Endothelial cell of umbilical vein (primary cell): ENCODE data around the gene SPATA3. TPM values are rescaled to one million over a fixed set of nuclear protein-coding genes. Genes with fewer than 3 reads are reported as not detected.

Source experiments
- BruUV-seq: library from RNA; stranded (reverse); fragments of 400-500 nt; replicated peaks from 2 replicates; lab custom pipeline; 2021; lab: Mats Ljungman, UMichigan
- CTCF ChIA-PET: fragments of 300-600, 350-600 bp; sonication (Branson Sonifier 250); formaldehyde crosslinking; loops from one replicate; lab custom pipeline; 2021; ENCODE audit warnings: antibody characterized with exemption, inconsistent platforms; lab: Charles Lee
- POLR2A ChIA-PET: fragments of 300-600, 350-600 bp; sonication (Branson Sonifier 250); formaldehyde crosslinking; loops from one replicate; lab custom pipeline; 2021; ENCODE audit warnings: antibody characterized with exemption, inconsistent platforms; lab: Charles Lee
- DNase-seq: peaks from one replicate; pipeline ENCODE4 v3.0.0-alpha.2; 2011; ENCODE audit warnings: low read depth, low spot score
- FAIRE-seq: peaks from 2 replicates; lab custom pipeline; 2011; peaks lifted over from hg19 to GRCh38; lab: Jason Lieb, UNC
- H2AFZ ChIP-seq: 2 replicates; pipeline ENCODE4 v1.6.0; 2012; ENCODE audit warnings: low read depth, low read length, control low read depth, inconsistent platforms
- H3K27ac ChIP-seq: 2 replicates; pipeline ENCODE4 v1.5.1; 2011; ENCODE audit warnings: low read depth, mild to moderate bottlenecking, control low read depth, low read length, moderate library complexity; ENCODE audit not compliant: insufficient read depth
- H3K27me3 ChIP-seq, 2 experiments: 2 replicates each; pipeline versions ENCODE4 v1.6.0 to v1.6.1; 2011; ENCODE audit warnings: low read length in 2 of 2, mixed read lengths in 1 of 2; ENCODE audit not compliant: control insufficient read depth in 2 of 2, insufficient read depth in 2 of 2
- H3K36me3 ChIP-seq, 2 experiments: 2 replicates in 1 of 2; 3 replicates in 1 of 2; pipeline ENCODE4 v1.5.1; 2011; ENCODE audit warnings: low read length in 2 of 2, mild to moderate bottlenecking in 1 of 2, moderate library complexity in 1 of 2; ENCODE audit not compliant: control insufficient read depth in 2 of 2, insufficient read depth in 2 of 2; ENCODE audit errors: extremely low read depth in 1 of 2
- H3K4me1 ChIP-seq: 3 replicates; pipeline ENCODE4 v1.5.1; 2011; ENCODE audit warnings: mild to moderate bottlenecking, low read length; ENCODE audit not compliant: control insufficient read depth, insufficient read depth; ENCODE audit errors: extremely low read depth
- H3K4me2 ChIP-seq: 2 replicates; pipeline ENCODE4 v1.6.1; 2011; ENCODE audit warnings: low read length, control low read depth, mixed read lengths; ENCODE audit not compliant: insufficient read depth
- H3K4me3 ChIP-seq, 3 experiments: fragments of 200-600 bp in 1 of 3; sonication (generic), shearing (Covaris generic) in 1 of 3; replicated peaks in 1 of 3; 2 replicates each; pipeline ENCODE4 v1.5.1; 2011 to 2016; ENCODE audit warnings: control low read depth in 3 of 3, low read length in 3 of 3, mild to moderate bottlenecking in 2 of 3, inconsistent platforms in 1 of 3, low read depth in 1 of 3, moderate library complexity in 1 of 3; ENCODE audit not compliant: insufficient read depth in 1 of 3
- H3K79me2 ChIP-seq: 2 replicates; pipeline ENCODE4 v1.6.0; 2012; ENCODE audit warnings: low read length, inconsistent platforms; ENCODE audit not compliant: control insufficient read depth, insufficient read depth
- H3K9ac ChIP-seq: replicated peaks from 2 replicates; pipeline ENCODE3; 2011; ENCODE audit warnings: low read length, control low read depth; ENCODE audit not compliant: insufficient read depth; ENCODE audit errors: extremely low read depth
- H3K9me1 ChIP-seq: replicated peaks from 3 replicates; pipeline ENCODE4 v1.6.0; 2011; ENCODE audit warnings: mild to moderate bottlenecking, low read length; ENCODE audit not compliant: control insufficient read depth, insufficient read depth; ENCODE audit errors: extremely low read depth
- H3K9me3 ChIP-seq: replicated peaks from 2 replicates; pipeline ENCODE4 v1.5.1; 2012; ENCODE audit warnings: low read length, inconsistent platforms; ENCODE audit not compliant: control insufficient read depth, insufficient read depth
- H4K20me1 ChIP-seq: replicated peaks from 2 replicates; pipeline ENCODE3; 2011; ENCODE audit warnings: mild to moderate bottlenecking, low read length; ENCODE audit not compliant: control insufficient read depth, insufficient read depth; ENCODE audit errors: extremely low read depth
- EZH2 ChIP-seq: IDR thresholded peaks from 2 replicates; pipeline ENCODE4 v1.6.1; 2012; ENCODE audit warnings: borderline replicate concordance, low read depth, mild to moderate bottlenecking, moderate library complexity, low read length, inconsistent platforms; ENCODE audit not compliant: severe bottlenecking
- FOS ChIP-seq: IDR thresholded peaks from 2 replicates; pipeline ENCODE4 v1.6.1; 2011; ENCODE audit warnings: mild to moderate bottlenecking, low read length, moderate library complexity, borderline replicate concordance; ENCODE audit not compliant: insufficient read depth
- GATA2 ChIP-seq: IDR thresholded peaks from 2 replicates; pipeline ENCODE4 v1.7.0; 2011; ENCODE audit warnings: low read depth, mild to moderate bottlenecking, moderate library complexity, mixed read lengths, low read length; ENCODE audit not compliant: insufficient read length, insufficient read depth
- JUN ChIP-seq: IDR thresholded peaks from 2 replicates; pipeline ENCODE4 v1.6.1; 2011; ENCODE audit warnings: borderline replicate concordance, low read depth; ENCODE audit not compliant: insufficient read length, insufficient read depth
- MYC ChIP-seq: IDR thresholded peaks from one replicate; pipeline ENCODE4 v1.6.1; 2011; ENCODE audit warnings: mild to moderate bottlenecking, low read depth, low read length
- POLR2A ChIP-seq: IDR thresholded peaks from 2 replicates; pipeline ENCODE4 v1.6.1; 2012; ENCODE audit warnings: low read depth, mild to moderate bottlenecking, control low read depth, low read length
- POLR2AphosphoS5 ChIP-seq: IDR thresholded peaks from 2 replicates; pipeline ENCODE4 v1.6.1; 2012; ENCODE audit warnings: low read depth, mild to moderate bottlenecking, control low read depth, low read length, moderate library complexity; ENCODE audit not compliant: insufficient read depth
- dilution Hi-C: fragments of 300-500 bp; cut with MboI; formaldehyde crosslinking; loops from one replicate; pipeline ENCODE4 v1.15.0; 2019; ENCODE audit warnings: low sequenced_read_pairs; ENCODE audit not compliant: extremely low pct_ligation_motif_present
- intact Hi-C: fragments of 100-400 bp; cut with micrococcal nuclease; formaldehyde crosslinking; loops from one replicate; pipeline ENCODE4 v1.10.0; 2022
- polyA plus RNA-seq, 4 experiments: library from polyadenylated mRNA; depleted of rRNA in 3 of 4; stranded (reverse) in 3 of 4; unstranded in 1 of 4; fragments of >200 nt; gene quantifications; 2 replicates each; pipeline versions ENCODE4 v1.2.1 to v1.2.3, GENCODE V29; 2011 to 2012; ENCODE audit warnings: missing spikeins in 1 of 4
- total RNA-seq: library from RNA; stranded (reverse); gene quantifications from 2 replicates; pipeline ENCODE4 v1.2.3, GENCODE V29; 2021
- TF ChIP-seq, protein P1 (sequence below), 2 donors: IDR thresholded peaks; 1 replicate in 1 of 2; 2 replicates in 1 of 2; pipeline ENCODE4 v1.5.1; 2011; ENCODE audit warnings: low read length in 2 of 2, mild to moderate bottlenecking in 2 of 2, moderate library complexity in 2 of 2, control low read depth in 1 of 2, inconsistent platforms in 1 of 2, low read depth in 1 of 2; ENCODE audit not compliant: insufficient read depth in 1 of 2; ENCODE audit errors: extremely low read depth in 1 of 2
- TF ChIP-seq, protein P2 (sequence below): IDR thresholded peaks from 2 replicates; pipeline ENCODE4 v1.6.1; 2011; ENCODE audit not compliant: insufficient read depth, insufficient read length

Gene SPATA3
- total and polyA plus RNA-seq, 2 donors (not counting 3 experiments of a cell fraction or from before 2014, with no cell fraction given), result not detected

DNA sequence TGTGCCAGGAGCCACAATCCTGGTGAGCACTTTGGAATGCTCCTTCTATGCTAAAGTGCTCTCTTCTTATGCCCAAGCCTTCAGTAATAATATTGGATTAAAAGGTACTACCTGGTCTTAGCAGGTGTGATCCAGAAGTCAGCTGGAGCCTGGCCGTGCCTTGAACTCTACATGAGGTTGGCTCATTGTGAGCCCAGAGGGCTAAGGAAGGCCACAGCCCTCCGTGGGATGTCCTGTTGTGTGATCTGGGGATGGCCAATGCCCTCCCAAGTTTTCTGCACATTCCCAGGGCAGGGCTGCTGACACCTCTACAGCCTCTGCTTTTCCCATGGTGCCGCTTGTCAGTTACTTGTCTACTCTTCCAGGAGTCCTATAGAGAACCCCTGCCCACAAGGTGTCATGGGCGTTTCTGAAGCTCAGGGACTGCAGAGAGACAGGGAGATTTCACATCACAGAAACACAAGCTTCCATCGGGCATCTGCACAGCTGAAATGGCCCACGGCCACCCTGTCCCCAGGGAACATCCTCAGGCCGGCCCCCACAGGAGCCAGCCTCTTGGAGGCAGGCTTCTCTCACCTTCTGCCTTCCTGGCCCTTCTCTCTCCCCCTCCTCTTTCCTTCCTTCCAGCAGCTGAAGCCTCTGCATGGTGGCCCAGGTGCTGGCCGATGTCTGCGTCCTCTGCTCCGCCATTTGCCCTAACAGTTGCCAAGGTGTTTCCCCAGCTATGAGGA, 43.5 kb upstream of the SPATA3 start:
- no peak for TF ChIP-seq JUN
- no peak for TF ChIP-seq POLR2A
- TF ChIP-seq, protein P1, sequence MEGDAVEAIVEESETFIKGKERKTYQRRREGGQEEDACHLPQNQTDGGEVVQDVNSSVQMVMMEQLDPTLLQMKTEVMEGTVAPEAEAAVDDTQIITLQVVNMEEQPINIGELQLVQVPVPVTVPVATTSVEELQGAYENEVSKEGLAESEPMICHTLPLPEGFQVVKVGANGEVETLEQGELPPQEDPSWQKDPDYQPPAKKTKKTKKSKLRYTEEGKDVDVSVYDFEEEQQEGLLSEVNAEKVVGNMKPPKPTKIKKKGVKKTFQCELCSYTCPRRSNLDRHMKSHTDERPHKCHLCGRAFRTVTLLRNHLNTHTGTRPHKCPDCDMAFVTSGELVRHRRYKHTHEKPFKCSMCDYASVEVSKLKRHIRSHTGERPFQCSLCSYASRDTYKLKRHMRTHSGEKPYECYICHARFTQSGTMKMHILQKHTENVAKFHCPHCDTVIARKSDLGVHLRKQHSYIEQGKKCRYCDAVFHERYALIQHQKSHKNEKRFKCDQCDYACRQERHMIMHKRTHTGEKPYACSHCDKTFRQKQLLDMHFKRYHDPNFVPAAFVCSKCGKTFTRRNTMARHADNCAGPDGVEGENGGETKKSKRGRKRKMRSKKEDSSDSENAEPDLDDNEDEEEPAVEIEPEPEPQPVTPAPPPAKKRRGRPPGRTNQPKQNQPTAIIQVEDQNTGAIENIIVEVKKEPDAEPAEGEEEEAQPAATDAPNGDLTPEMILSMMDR (IDR thresholded peaks at IDR 0.05; ENCODE audit: extremely low read depth in 1 of 2, insufficient read depth in 1 of 2, low read depth in 1 of 2, low read length in 2 of 2), result no peak
- TF ChIP-seq GATA2, result no peak
- TF ChIP-seq FOS, result no peak
- TF ChIP-seq MYC, result no peak
- TF ChIP-seq, protein P2, sequence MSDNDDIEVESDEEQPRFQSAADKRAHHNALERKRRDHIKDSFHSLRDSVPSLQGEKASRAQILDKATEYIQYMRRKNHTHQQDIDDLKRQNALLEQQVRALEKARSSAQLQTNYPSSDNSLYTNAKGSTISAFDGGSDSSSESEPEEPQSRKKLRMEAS, result no peak
- no peak for TF ChIP-seq EZH2
- TF ChIP-seq POLR2AphosphoS5, result no peak
- Histone ChIP-seq H3K9ac (no peak overlapping the region), H3K4me2 (no peak overlapping the region), H3K27me3 (peaks cover 10 to 17% of the 10 kb centered on the region in 2 experiments), H3K9me3 (no peaks in the 10 kb centered on the region), H2AFZ (no peak overlapping the region), H4K20me1 (no peaks in the 10 kb centered on the region), H3K36me3 (no peaks in the 10 kb centered on the region), H3K79me2 (no peaks in the 10 kb centered on the region), H3K4me1 (no peaks in the 10 kb centered on the region), H3K4me3 (no peak overlapping the region), H3K27ac (no peak overlapping the region), H3K9me1 (no peaks in the 10 kb centered on the region)
- intact Hi-C loops, result no loop called here
- FAIRE-seq (no peak), DNase-seq (no peak)
- no TSS peak for BruUV-seq
- ChIA-PET CTCF (interaction anchor here (1.6 kb wide), 1 partner anchor 105 kb away, joined by 4 read pairs; no protein-coding TSS in a partner anchor), POLR2A (interaction anchor here (0.6 kb wide), 1 partner anchor 11 kb away, joined by 4 read pairs; no protein-coding TSS in a partner anchor)
- dilution Hi-C loops, result no loop called here
